Hepatic stellate cell (primary cell): Measurements from ENCODE around the gene PROSER1.
"Not testable (repeated sequence)": the region's sequence is repeated elsewhere in the genome, so short reads cannot be mapped to it uniquely, and the experiment has no call there.

Experiments used
- DNase-seq: peaks from one replicate; pipeline ENCODE4 v3.0.0; 2011; ENCODE audit warnings: low spot score

Gene PROSER1

GRCh38 chr13:39025433-39025839 is 12.5 kb downstream of the PROSER1 start:
- DNase-seq: no peak

DNA sequence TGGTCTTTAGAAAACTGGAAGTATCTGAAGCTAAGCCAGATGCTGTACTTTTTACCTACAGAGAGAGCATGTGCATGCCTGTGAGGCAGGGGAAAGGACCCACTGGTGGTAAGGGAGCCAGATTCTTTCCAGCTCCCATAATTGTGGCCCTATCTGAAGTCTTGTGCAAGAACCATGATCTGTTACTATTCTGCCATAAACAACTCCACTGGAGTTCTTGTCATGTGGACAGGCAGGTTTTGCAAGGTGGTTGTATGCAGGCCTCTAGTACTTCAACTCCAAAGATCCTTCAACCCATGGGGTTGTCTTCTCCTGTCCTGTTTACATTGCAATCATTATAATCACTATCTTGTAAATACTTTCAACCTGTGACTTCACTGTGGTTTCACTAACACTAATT is 14.1 kb downstream of the PROSER1 start:
- no peak for DNase-seq

DNA sequence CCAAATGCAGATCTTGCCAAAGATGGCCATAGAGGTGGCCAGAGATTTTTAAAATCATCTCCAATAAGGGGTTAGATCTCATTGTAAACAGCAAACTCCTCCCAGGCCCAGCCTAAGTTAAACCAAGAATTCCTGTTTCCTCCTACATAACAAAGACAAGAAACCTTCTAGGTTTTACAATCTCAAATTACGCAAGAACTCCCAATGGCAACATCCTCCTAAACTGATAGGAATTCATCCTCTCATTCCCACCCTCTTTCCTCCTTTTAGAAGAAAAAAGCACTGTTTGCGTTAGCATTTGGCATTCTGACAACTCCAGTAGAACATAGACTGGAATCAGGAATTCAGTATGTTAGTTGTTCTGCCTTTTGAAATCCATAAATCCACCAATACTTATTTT is 14.6 kb downstream of the PROSER1 start:
- no peak for DNase-seq

DNA sequence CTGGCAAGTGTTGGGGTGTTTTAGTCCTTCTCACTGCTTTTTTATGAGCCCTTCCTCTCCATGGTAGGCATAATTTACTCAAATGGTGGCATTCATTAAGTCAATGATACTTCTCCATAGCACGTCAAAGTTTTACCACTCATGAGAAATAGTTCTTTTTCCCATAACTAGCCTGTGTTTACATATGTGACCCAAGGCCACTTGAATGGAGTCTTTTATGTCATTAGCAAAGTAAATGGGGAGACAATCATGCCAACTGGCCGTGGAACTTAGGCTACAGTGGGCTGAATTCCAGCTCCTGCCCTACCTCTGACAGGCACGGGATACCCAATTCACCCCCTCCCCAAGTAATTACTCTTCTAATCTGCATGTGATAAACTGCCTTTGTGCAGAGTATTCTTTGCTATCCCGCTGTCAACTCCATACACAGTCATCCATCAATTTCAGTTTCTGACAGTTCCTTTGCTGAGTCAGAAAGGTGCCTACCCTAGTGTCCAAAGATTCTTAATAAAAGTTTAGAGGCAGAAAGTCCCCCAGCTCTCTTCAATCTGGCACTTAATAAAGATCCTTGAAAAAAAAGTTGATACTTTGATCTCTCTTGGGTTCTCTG is 16.9 kb downstream of the PROSER1 start:
- DNase-seq: no peak

DNA sequence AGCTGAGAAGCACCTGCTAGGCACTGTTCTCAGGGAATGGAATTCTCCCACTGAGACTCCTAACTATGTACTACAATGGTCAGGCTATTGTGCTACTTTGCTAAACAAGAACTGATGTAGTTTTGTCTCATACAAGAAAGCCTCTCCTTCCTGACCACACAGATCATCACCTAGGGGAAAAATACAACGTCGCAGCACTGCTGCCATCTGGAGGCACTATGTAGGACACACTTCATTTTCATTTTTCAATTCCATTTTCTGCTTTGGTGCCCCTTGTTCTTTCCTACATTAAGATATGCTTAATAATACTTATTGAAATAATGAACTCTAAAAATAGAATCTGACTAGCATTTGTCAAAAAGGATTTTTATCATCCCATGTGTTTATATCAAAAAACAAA is 21.1 kb downstream of the PROSER1 start:
- DNase-seq: no peak

- no peak for DNase-seq
Measured at GRCh38 chr13:39016087-39016486, 21.8 kb downstream of the PROSER1 start.

DNA sequence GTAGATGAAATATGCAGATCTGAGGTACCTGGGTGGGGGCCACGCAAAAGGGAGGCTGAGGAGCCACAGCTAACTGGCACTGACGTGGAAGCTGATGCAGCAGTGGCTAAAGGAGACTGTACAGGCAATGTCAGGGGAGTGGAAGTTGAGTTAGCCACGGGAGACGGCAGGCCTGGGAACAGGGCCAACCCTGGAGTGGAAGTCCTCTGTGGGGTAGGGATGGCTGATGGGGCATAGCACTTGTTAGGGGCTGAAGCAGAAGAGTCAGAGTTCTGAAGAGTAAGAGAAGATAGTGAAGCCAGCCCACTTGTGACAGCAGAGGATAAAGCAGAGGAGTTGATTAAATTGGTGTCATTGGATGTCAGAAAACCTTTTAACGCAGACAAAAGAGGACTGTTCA is 24.4 kb downstream of the PROSER1 start:
- no peak for DNase-seq

DNA sequence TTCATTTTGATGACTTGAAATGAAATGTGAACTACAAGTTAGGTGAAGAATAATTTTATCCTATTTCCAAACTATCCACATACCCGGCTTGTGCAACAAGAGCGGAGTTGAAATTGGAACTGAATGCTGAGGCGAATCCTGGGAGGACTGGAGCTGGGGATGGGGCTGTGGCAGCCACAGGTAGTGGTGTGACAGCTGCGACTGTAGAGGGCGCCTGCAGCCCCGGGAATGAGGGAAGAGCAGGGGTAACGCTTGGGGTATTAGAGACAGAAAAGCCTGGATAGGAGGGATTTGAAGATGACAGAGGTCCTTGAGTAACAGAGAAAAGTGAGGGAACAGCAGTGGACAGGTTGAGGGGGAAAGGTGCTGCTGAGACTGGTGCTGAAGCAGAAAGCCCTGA is 25.3 kb downstream of the PROSER1 start:
- no peak for DNase-seq

GRCh38 chr13:39006371-39007111 is 31.3 kb downstream of the PROSER1 start:
- DNase-seq: not testable (repeated sequence)

GRCh38 chr13:38998739-38999138 is 39.1 kb downstream of the PROSER1 start:
- no peak for DNase-seq

- DNase-seq: no peak
Measured at GRCh38 chr13:38993381-38993780, 44.5 kb downstream of the PROSER1 start.

DNA sequence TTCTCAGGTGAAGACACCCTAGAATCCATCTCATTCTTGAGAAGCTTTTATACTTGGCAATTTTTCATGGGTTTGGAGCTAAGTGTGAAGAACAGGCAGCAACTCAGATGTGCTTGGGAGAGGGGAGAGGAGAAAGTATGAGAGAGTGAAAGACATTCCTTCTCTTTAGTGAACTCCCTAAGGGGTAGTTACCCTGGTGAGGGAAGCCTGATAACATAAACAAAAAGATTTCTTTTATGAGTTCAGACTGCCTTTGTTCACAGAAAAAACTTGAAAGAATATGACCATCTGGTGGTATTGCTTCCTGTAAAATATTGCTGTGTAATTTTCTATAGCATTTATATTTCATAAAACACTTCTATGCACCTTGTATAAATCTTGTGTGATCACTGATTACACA is 47.2 kb downstream of the PROSER1 start, which contains the start of gene STOML3:
Gene STOML3 (minus strand): TSS at position 139 of the 400 bp plus-strand sequence. CDS start 110 bp downstream, at position 29.
- no peak for DNase-seq

DNA sequence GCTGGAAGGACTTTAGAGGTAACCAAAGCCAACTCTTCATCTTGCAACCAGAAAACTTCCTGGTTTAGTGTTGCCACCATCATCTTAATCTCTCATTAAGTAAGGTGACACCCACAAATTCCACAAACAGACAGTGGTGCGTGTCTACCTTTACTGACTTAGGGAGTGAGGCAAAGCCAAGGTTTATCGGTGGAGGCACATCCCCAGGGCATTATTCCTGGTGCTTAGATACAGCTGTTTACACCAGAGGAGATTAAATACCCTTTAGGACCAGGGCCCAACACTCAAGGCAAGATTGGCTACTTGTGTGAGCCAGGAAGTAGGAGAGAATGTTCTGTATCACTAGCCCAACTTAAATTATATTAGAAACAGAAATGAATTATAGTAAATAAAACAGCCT is 56.8 kb downstream of the PROSER1 start:
- DNase-seq: no peak

GRCh38 chr13:38980750-38981078 is 57.2 kb downstream of the PROSER1 start:
- DNase-seq: no peak

DNA sequence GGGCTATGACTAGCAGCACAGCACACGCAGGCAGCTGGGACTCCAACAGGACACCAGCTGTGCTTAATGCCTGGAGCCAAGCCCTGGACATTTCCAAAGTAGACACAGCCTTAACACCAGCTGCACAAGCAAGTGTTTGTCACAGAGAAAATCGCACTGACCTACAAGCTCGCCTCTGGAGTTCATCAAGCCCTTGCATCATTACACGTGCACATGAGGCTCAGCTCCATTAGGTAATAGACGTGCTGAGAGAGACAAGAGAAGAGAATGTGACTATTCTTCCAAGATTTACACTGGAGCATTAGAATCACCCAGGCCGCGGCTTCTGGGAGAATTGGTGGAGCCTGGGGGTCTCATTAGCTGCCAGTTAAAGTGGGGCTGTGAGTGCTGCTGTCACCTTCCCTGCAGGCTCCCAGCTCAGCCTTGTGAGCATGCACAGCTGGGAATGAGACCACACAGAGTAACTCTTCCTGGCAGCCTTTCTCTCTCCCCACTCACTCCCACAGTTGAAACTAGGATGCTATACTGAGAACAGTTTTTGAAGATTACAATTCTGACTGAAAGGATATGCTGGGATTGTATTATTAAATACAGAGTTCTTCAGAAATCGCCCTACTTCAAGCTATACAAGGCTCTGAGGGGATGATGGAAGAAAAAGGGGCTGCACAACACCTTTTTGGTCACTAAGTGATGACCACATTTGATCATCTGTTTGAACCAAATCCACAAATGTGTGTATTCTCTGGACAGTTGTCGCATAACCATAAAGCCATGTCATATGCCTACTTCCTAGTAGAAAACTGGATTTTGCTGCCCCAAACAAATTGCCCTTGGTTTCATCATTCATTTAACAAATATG is 57.8 kb downstream of the PROSER1 start:
- DNase-seq: no peak

GRCh38 chr13:38970380-38971051 is 67.4 kb downstream of the PROSER1 start:
- DNase-seq: no peak

GRCh38 chr13:38969187-38969586 is 68.7 kb downstream of the PROSER1 start:
- DNase-seq: no peak

DNA sequence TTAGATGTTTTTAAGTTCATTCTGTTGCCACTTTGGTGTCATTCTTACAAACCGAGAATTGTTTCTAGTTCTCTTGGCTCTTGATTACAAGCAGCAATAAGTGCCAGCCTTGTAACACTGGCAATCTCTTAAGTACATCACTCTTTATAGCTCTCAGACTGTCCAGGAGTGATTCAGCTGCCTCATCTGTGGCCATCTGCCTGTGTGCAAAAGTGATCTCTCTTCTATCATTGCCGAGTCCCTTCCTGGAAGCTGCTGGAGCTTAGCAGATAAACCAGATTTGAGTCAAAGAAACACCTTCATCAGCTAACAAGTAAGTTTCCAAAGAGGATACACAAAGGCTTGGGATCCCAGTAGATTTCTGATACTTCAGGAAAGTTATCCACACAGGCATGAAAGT is 70.4 kb downstream of the PROSER1 start:
- no peak for DNase-seq

- DNase-seq: no peak
Measured at GRCh38 chr13:38965281-38965680, 72.6 kb downstream of the PROSER1 start.

DNA sequence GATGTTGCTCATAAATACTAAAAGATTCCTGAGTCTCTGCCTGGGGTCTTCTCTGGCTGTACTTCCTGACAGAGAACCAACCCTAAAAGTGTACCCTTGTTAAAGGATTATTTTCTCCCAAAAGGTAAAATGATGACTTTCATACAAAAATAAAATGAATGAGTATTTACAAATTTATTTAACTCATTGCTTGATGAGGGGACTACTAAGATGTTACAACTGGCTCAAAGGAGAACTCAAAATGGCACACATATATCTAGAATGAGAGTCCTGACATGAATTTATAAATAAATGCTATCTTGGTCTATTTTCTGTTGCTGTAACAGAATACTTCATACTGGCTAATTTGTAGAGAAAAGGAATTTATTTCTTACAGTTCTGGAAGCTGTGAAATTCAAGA is 77.7 kb downstream of the PROSER1 start:
- no peak for DNase-seq
